ENCODE measurements around the gene SLC22A13.
"Not testable (repeated sequence)": the region's sequence is repeated elsewhere in the genome, so short reads cannot be mapped to it uniquely, and the experiment has no call there.

The SLC22A13 gene

GRCh38 chr3:38264779-38265178 lies 833 bp upstream of the SLC22A13 start:
- no peak for DNase-seq (ENCODE audit: low spot score)

DNA sequence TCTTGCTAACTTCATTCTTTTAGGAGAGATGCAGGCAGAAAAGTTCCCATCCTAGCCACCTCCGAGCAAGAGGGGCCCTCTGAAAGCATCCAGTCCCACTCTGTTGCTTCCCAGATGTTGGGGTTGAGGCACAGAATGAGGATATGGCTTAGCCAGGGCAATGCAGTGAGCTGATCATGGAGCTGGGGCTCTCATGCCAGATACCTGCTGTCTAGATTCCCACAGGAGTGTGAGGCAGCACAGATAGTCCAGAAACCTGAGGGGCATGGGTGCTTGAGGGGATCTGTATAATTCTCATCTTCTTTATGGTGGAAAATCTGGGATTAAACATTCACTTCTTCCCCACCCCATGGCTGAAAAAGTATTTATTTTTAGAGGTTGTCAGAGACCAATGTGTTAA lies 1.2 kb downstream of the SLC22A13 start:
- no peak for DNase-seq (ENCODE audit: low spot score)

DNA sequence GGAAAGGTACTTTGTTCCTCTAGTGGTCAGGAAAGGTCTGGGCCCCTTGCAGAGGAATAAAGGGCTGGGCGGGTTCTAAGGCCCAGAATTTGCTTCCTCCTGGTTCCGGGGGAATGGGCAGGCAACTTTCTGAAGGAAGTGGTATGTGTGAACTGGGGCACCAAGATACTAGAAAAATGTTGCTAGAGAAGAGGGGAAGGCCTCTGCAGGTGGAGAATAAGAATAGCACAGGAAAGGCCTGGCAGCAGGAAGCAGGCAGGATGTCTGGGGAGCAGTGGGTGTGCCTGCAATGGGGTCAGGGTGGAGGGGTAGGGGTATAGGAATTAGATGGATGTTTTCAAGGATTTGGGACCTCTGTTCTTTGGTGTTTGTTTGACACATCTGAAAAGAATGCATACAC lies 2.0 kb downstream of the SLC22A13 start:
- DNase-seq (ENCODE audit: low spot score) = no peak

DNA sequence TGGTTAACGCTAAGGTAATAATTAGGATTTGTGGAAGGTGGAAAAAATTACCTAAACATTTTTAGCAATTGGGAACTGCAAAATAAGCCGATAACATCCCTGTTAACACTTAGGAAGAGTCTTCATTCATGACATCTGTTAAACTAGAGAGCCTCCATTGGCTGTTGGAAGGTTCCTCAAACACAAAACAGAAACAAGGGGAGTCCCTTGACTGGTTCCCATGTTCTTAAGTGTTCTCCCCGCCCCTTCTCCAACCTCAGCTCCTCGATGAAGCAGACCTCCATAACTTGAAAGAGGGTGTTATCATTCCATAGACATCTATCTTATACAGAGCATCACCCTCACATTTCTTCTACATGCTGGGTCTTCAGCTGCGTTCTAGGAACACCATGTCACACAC lies 2.5 kb downstream of the SLC22A13 start:
- DNase-seq (ENCODE audit: low spot score) = no peak

DNA sequence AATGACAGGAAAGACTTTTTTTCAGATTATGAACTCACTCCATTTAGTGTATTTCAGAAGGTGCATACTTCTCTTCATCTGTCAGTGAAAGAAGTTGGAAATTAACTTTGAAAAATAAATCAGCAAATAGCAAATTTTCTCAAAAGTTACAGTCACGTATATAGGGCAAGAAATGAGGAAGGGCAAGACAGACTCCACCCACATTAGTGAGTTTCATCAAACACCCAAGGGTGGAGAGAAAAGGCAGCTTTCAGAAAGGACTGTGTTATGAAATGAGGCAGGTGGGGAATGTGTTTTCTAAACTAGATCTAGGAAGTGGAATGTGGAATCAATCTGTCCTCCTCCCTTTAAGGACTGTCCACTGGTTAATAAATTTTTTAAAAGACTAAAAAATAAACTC lies 2.9 kb downstream of the SLC22A13 start:
- no peak for DNase-seq (ENCODE audit: low spot score)

DNA sequence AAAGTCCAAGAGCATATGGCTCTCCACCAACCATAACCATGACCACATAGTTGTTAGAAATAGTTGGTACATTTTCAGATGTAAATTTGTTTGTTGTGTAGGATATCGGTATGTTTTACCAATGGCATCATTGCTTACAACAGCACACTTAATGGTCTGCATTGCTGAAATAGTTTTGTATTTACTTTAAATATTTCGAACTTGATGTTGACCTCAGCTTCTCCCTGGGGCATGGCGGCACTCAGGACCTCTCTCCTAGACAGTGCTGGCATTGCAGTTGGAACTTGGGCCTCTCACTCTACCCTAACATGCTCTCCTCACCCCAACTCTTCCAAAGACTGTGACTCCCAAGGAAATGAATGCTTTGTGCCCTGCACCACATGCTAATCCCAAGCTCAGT lies 5.0 kb downstream of the SLC22A13 start:
- no peak for DNase-seq (ENCODE audit: low spot score)

DNA sequence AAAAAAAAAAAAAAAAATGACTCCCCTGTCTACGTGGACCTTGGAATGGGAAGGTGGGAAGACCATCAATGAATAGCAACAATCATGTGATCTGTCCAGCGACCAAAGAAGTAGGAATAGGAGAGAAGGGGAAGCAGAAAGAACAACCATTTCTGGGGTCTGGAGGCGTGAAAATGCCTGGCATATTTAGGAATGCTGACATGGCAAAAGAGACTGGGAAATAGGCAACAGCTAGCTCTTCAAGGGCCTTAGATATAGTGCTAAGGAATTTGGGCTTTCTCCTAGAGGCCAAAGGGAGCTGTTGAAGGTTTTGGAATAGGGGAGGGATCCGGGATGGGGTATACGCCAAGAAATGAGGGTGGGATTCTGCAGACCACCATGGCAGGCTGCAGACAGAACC lies 5.9 kb downstream of the SLC22A13 start:
- no peak for DNase-seq (ENCODE audit: low spot score)

DNA sequence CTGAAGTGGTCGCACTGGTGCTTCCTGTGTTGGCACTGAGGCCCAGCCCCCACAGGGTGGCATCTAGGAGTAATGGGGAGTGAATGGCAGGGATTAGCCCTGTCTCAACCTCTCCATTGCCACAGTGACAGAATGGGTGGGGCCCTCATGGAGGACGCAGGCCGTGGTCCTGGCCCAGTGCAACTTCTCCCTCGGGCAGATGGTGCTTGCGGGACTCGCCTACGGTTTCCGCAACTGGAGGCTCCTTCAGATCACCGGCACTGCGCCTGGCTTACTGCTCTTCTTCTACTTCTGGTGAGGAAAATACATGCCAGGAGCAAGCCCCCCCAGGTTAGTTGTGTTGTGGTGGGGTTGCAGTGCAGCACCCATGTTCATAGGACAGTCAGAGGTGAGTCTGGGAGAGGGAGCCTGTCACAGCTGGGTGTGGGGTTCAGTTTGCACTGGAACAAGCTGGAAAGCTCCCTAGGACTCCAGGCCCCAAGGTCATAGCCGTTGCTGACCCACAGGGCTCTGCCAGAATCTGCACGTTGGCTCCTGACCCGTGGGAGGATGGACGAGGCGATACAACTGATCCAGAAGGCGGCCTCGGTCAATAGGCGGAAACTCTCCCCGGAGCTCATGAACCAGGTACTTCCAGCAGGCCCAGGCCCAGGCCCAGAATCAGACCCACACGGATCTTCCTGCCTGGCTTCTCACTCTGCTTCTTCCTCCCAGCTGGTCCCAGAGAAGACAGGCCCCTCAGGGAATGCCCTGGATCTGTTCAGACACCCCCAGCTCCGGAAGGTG lies 9.4 kb downstream of the SLC22A13 start:
- DNase-seq (ENCODE audit: low spot score) = no peak

DNA sequence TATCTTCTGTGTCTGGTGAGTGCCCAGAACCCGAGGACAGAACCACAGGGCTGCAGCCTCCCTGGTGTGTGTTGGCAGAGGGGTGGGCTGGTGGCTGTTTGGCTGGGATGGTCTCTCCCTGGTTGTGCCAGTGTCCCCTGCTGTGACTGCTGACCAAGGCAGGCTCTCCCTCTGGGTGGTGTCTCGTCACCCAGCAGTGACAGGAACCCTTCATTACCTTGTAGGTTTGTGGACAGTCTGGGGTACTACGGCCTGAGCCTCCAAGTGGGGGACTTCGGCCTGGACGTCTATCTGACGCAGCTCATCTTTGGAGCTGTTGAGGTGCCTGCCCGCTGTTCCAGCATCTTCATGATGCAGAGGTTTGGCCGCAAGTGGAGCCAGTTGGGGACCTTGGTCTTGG lies 10.0 kb downstream of the SLC22A13 start:
- DNase-seq (ENCODE audit: low spot score) = no peak

DNA sequence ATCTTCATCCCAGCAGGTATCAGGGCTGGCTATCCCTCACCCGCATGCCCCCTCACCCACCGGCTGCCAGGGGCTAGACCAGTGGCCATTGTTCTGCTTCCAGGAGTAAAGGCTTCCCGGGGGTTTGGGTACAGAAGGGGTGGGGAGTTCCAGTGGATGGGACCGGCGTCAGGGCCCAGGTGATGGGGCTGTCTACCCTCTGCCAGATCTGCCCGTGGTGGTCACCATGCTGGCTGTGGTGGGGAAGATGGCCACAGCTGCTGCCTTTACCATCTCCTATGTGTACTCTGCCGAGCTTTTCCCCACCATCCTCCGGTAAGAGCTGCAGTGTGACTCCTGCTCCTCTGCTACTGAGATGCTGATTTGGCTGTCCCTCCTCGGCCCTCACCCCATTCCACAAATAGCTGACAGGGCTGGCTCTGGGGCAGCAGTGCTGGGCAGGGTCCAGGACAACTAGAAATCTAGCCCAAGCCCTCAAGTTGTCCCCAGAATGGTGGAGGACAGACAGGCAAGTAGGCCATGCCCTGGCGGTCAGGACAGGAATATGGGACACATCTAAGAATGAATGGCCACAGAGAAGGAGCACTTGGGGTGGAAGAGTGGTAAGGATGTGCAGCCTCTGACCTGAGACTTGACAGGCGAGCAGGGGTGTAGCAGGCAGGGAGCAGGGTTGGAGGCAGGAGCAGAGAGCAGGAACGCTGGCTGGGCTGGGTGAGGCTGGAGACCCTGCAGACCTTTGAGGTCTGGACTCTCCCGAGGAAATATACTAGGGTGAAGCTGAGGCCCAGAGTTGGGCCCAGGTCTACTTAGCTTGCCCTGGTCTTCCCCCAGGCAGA lies 10.7 kb downstream of the SLC22A13 start:
- no peak for DNase-seq (ENCODE audit: low spot score)

DNA sequence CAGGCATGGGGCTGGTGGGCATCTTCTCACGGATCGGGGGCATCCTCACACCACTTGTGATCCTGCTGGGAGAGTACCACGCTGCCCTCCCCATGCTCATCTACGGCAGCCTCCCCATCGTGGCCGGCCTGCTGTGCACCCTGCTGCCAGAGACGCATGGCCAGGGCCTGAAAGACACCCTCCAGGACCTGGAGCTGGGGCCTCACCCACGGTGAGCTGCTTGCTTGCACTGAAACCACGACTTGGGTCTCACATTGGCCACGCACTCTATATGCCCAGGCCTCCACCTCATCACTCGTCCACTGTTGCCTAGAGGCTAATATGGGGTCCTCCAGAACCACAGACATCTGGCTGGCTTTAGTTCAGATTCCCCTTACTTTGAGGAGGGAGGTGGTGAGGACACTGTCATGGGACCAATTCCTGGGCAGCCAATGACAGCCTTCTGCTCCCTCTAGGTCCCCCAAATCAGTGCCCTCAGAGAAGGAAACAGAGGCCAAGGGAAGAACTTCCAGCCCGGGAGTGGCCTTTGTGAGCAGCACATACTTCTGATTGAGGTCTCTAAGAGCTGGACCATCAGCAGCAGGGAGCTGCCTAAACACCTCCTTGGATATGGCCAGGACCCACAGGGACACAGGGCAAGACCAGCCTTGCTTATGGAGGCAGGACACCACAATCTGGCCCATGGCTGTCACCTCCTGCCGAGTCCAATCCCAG lies 11.5 kb downstream of the SLC22A13 start:
- DNase-seq (ENCODE audit: low spot score) = no peak

DNA sequence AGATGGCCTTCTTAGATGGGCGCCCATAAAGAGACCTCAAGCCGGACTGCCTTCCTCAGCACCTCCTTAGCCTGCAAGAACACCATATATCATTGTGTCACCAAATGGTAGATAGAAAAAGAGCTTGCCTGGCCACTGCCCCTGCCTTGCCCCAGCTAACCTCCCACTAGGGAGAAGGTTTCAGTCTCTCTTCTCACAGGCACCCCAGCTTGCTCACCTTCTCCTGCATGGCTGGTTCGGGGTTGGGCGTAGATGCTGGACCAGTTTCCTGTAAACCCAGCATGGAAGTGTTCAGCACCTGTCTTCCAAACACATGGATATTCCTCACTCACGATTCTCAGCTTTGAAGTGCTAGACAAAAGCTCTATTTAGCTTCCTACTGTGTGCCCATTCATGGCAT lies 13.2 kb downstream of the SLC22A13 start:
- no peak for DNase-seq (ENCODE audit: low spot score)

GRCh38 chr3:38281895-38282686 lies 16.5 kb downstream of the SLC22A13 start, which contains the start of gene SLC22A14:
Gene SLC22A14, plus strand, starts transcription at chr3:38282294. Its CDS starts 23,733 bp downstream, at chr3:38306027.
- DNase-seq (ENCODE audit: low spot score) = no peak

GRCh38 chr3:38283810-38284755 lies 18.5 kb downstream of the SLC22A13 start:
- no peak for DNase-seq (ENCODE audit: low spot score)

DNA sequence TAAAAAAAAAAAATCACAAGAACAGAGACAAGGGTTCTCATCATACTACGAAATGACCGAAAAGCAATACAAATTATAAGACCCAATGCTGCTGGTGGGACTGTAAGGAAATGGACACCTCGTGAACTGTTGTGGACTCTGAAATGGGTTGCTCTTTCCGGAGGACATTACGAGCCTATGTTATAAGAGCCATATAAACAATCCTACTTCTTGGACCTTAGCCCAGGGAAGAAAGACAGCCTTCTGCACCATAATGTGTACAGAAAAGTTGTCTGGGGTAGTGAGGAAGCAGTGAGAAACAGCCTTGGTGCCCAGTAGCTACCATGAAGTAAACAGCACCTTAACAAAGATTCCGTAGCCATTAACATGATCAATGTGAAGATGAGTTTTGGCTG lies 19.1 kb downstream of the SLC22A13 start:
- DNase-seq (ENCODE audit: low spot score) = no peak

- DNase-seq (ENCODE audit: low spot score) = not testable (repeated sequence)
Observed at GRCh38 chr3:38289286-38290217, 23.9 kb downstream of the SLC22A13 start.

- DNase-seq (ENCODE audit: low spot score) = not testable (repeated sequence)
Observed at GRCh38 chr3:38297053-38297452, 31.4 kb downstream of the SLC22A13 start.

DNA sequence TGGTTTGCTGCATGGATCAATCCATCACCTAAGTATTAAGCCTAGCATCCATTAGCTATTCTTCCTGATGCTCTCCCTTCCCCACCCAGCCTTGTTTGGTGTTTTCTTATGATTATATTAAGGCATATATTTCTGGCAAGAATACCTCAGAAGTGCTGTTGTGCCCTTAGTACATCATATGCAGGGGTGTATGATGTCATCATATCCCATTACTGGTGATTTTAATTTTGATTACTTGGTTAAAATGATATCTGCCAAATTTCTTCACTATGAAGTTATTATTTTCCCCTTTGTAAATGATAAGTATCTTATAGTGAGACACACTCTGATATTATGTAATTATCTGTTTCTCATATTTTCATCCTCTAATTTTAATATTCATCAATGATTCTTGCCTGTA lies 31.9 kb downstream of the SLC22A13 start:
- DNase-seq (ENCODE audit: low spot score) = no peak

DNA sequence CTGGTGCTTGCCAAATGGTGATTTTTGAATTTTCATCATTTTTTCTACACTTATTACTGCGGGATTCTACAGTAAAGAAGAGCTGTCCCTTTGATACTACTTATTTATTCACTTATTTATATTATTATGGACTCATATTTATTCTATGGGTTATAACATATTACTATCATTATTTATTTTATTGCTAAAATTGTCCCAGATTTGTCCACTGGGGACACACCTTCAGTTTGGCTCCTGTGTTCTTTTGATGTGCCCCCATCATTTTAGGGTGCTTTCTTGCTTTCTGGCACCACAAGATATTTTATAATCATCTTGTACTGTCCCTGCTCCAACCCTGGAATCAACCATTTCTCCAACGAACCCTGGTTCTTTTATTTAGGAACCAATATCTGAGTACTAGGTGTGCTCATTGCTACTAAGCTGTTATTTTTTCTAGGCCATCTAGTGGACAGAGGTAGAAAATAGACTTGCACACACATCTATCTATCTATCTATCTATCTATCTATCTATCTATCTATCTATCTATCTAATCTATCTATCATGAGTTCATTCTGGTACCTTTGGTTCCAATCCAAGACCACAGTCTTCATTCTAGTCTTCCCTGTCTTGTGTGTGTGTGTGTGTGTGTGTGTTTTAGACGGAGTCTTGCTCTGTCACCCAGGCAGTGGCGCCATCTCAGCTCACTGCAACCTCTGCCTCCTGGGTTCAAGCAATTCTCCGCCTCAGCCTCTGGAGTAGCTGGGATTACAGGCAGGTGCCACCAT lies 32.5 kb downstream of the SLC22A13 start:
- DNase-seq (ENCODE audit: low spot score) = no peak
